GM10248 (cell line): ENCODE results near the gene PBX1.

Source experiments
- CTCF ChIA-PET: fragments of 300-600 bp; sonication (Branson Sonifier 250); formaldehyde crosslinking; extraction: SDS; loops from one replicate; lab custom pipeline; 2021; ENCODE audit warnings: antibody characterized with exemption; lab: Yijun Ruan, JAX
- POLR2A ChIA-PET: fragments of 350-650 bp; sonication (Branson Sonifier 250); formaldehyde crosslinking; extraction: SDS; loops from one replicate; lab custom pipeline; 2020; ENCODE audit warnings: antibody characterized with exemption; lab: Yijun Ruan, JAX
- DNase-seq: peaks from one replicate; pipeline ENCODE4 v3.0.0; 2012; ENCODE audit errors: extremely low spot score
- TF ChIP-seq, protein P1 (sequence below): IDR thresholded peaks from 2 replicates; pipeline ENCODE4 v1.5.1; 2012; ENCODE audit warnings: mild to moderate bottlenecking, low read depth; ENCODE audit errors: extremely low read depth, missing control alignments, control extremely low read depth

The PBX1 gene

GRCh38 chr1:164713456-164714207 lies 154.6 kb downstream of the PBX1 start:
- TF ChIP-seq, protein P1, sequence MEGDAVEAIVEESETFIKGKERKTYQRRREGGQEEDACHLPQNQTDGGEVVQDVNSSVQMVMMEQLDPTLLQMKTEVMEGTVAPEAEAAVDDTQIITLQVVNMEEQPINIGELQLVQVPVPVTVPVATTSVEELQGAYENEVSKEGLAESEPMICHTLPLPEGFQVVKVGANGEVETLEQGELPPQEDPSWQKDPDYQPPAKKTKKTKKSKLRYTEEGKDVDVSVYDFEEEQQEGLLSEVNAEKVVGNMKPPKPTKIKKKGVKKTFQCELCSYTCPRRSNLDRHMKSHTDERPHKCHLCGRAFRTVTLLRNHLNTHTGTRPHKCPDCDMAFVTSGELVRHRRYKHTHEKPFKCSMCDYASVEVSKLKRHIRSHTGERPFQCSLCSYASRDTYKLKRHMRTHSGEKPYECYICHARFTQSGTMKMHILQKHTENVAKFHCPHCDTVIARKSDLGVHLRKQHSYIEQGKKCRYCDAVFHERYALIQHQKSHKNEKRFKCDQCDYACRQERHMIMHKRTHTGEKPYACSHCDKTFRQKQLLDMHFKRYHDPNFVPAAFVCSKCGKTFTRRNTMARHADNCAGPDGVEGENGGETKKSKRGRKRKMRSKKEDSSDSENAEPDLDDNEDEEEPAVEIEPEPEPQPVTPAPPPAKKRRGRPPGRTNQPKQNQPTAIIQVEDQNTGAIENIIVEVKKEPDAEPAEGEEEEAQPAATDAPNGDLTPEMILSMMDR = no peak
- ChIA-PET POLR2A (no interaction called here), CTCF (no interaction called here)
- DNase-seq = no peak

GRCh38 chr1:164716992-164717703 lies 158.2 kb downstream of the PBX1 start:
- CTCF ChIA-PET = no interaction called here
- TF ChIP-seq, protein P1 = no peak
- POLR2A ChIA-PET = no interaction called here
- DNase-seq = peak; percentile 6

DNA sequence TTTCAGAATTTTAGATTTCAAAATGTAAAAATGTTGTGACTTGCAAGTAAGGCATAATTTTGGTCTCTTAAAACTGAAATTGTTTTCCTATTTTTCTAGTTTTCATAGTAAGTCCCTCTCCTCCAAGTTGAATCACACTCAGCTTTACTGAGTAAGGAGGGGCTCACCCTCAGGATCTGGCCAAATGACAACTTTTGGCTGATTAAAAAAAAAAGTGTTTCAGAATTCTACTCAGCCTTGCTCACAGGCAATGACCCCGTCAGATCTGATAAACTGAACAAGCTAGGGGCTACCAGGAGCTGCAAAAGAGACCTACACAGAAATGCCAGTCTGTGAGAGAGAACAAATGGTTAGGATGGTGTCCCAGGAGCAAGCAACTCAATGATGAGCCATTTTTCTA lies 159.8 kb downstream of the PBX1 start:
- ChIA-PET CTCF (no interaction called here), POLR2A (no interaction called here)
- DNase-seq = no peak
- TF ChIP-seq, protein P1 = no peak

DNA sequence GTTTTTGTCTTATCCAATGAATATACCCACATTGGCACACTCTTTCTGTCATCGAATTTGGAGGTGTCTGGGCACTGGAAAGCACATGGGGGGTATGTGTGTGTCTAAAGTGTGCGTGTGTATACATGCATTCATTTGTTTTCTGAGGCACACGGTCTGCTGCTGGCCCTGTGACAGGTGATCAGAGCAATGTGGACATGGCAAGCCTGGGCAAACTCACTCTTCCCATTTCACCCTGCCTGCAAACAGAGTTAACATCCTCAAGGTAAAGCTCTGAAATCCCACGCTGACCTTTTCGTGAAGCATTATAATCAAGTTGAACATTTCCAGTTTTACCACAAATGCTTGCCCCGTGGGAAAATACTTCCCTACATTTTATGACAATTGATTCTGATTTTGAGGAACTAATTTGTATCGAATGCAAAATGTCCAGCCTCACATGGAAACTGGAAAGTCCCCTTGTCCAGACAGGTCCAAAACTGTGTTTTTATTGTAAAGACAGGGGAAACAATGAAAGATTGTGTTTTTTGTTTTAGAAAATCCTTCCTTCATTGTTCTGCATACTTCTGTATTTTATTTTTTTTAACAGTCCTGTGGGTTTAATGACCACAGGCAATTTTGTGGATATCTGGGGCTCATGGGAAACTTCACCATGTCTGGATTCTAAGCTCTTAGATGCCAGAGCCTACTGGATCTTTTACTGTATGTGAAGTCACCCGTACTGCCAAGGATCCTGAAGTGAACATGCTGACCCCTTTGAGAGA lies 160.9 kb downstream of the PBX1 start:
- TF ChIP-seq, protein P1 = no peak
- POLR2A ChIA-PET = no interaction called here
- no peak for DNase-seq
- CTCF ChIA-PET = no interaction called here

GRCh38 chr1:164720440-164721227 lies 161.7 kb downstream of the PBX1 start:
- POLR2A ChIA-PET = no interaction called here
- TF ChIP-seq, protein P1 = no peak
- CTCF ChIA-PET = interaction anchor here (0.9 kb wide), 1 partner anchor 43 kb away, joined by 3 read pairs; no protein-coding TSS in a partner anchor
- no peak for DNase-seq

DNA sequence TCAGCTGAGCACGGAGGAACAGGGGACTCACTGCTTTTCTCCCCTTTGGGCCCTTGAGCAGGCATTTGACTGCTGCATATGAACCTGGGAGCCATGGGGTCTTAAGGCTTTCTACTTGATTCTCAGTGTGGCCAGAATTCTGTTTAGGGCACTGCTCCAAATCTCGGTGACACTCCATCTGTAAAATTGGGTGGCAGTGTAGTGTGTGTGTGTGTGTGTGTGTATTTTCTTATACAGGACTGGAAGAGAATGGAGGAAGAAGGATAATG lies 162.2 kb downstream of the PBX1 start:
- ChIA-PET CTCF (interaction anchor here (0.9 kb wide), 1 partner anchor 43 kb away, joined by 3 read pairs; no protein-coding TSS in a partner anchor), POLR2A (no interaction called here)
- DNase-seq = no peak
- TF ChIP-seq, protein P1 = no peak
